Panc1 (cell line): ENCODE results near the gene WNK4. TPM values are rescaled to one million over a fixed set of nuclear protein-coding genes. Genes with fewer than 3 reads are reported as not detected.

Experiments
- ATAC-seq: fragments of 200-7000 bp; cut with Tn5 transposase; 2 replicates; pipeline ENCODE4 v1.9.1; 2020; ENCODE audit warnings: mild to moderate bottlenecking, moderate library complexity
- BruUV-seq: library from RNA; stranded (reverse); fragments of 400-500 nt; replicated peaks from 2 replicates; lab custom pipeline; 2021; lab: Mats Ljungman, UMichigan
- CTCF ChIA-PET: fragments of 300-600 bp; sonication (Branson Sonifier 250); formaldehyde crosslinking; loops from one replicate; lab custom pipeline; 2022; ENCODE audit warnings: antibody characterized with exemption; lab: Charles Lee
- POLR2A ChIA-PET: fragments of 300-600 bp; sonication (Branson Sonifier 250); formaldehyde crosslinking; loops from one replicate; lab custom pipeline; 2022; ENCODE audit warnings: antibody characterized with exemption; lab: Charles Lee
- DNase-seq: peaks from one replicate; pipeline ENCODE4 v3.0.0-alpha.2; 2010; ENCODE audit warnings: low read depth, low spot score
- H3K27ac ChIP-seq: 2 replicates; pipeline ENCODE4 v1.5.1; 2011; ENCODE audit warnings: mild to moderate bottlenecking, low read length, inconsistent platforms
- H3K27me3 ChIP-seq: fragments of 200-500 bp; sonication (Bioruptor generic); 2 replicates; pipeline ENCODE4 v1.6.0; 2014; ENCODE audit warnings: low read length, inconsistent platforms; ENCODE audit not compliant: control insufficient read depth, insufficient read depth
- H3K36me3 ChIP-seq: fragments of 200-500 bp; sonication (Bioruptor generic); 2 replicates; pipeline ENCODE4 v1.5.1; 2014; ENCODE audit warnings: inconsistent platforms, mild to moderate bottlenecking, low read length, moderate library complexity; ENCODE audit not compliant: control insufficient read depth, insufficient read depth
- H3K4me1 ChIP-seq: 2 replicates; pipeline ENCODE4 v1.5.1; 2011; ENCODE audit warnings: inconsistent platforms, mild to moderate bottlenecking, low read length, moderate library complexity; ENCODE audit not compliant: control insufficient read depth, insufficient read depth
- H3K4me3 ChIP-seq, 2 experiments: 2 replicates each; pipeline ENCODE4 v1.5.1; 2011 to 2012; ENCODE audit warnings: low read depth in 2 of 2, low read length in 2 of 2, mild to moderate bottlenecking in 2 of 2, inconsistent platforms in 1 of 2, moderate library complexity in 1 of 2
- H3K9me3 ChIP-seq: fragments of 200-500 bp; sonication (Bioruptor generic); 2 replicates; pipeline ENCODE4 v1.5.1; 2014; ENCODE audit warnings: low read depth, mild to moderate bottlenecking, inconsistent platforms, low read length, moderate library complexity; ENCODE audit not compliant: control insufficient read depth, insufficient read depth
- CTCF ChIP-seq: fragments of 450-650 bp; IDR thresholded peaks from 2 replicates; pipeline ENCODE4 v1.5.1; 2017; ENCODE audit warnings: mild to moderate bottlenecking
- POLR2AphosphoS5 ChIP-seq: IDR thresholded peaks from 2 replicates; pipeline ENCODE4 v1.6.1; 2012; ENCODE audit warnings: mild to moderate bottlenecking, low read depth, low read length, moderate library complexity
- REST ChIP-seq, 2 experiments: IDR thresholded peaks; 2 replicates each; pipeline ENCODE4 v1.6.1; 2011 to 2012; ENCODE audit warnings: low read depth in 2 of 2, control low read depth in 1 of 2, low read length in 1 of 2, mild to moderate bottlenecking in 1 of 2, moderate library complexity in 1 of 2; ENCODE audit not compliant: insufficient read depth in 1 of 2
- SIN3A ChIP-seq: IDR thresholded peaks from 2 replicates; pipeline ENCODE4 v1.6.1; 2012; ENCODE audit warnings: low read depth, mild to moderate bottlenecking, low read length, moderate library complexity, borderline replicate concordance; ENCODE audit not compliant: insufficient read depth
- TCF7L2 ChIP-seq: IDR thresholded peaks from 2 replicates; pipeline ENCODE4 v1.6.1; 2011; ENCODE audit warnings: mild to moderate bottlenecking, low read depth, low read length, inconsistent platforms
- in situ Hi-C: cut with HindIII; loops from 2 replicates; pipeline ENCODE4 v1.10.0; 2016; ENCODE audit warnings: low sequenced_read_pairs, low pct_unique_long_range_greater_than_20kb
- intact Hi-C: fragments of 100-400 bp; cut with micrococcal nuclease; formaldehyde crosslinking; loops from one replicate; pipeline ENCODE4 v1.10.0; 2022; ENCODE audit not compliant: unreplicated experiment
- total RNA-seq: library from RNA; stranded (reverse); gene quantifications from one replicate; pipeline ENCODE4 v1.2.1, GENCODE V29; 2021; ENCODE audit not compliant: unreplicated experiment

Gene WNK4
- total RNA-seq, 1 experiment from 2014 or later = 3.5 TPM

DNA sequence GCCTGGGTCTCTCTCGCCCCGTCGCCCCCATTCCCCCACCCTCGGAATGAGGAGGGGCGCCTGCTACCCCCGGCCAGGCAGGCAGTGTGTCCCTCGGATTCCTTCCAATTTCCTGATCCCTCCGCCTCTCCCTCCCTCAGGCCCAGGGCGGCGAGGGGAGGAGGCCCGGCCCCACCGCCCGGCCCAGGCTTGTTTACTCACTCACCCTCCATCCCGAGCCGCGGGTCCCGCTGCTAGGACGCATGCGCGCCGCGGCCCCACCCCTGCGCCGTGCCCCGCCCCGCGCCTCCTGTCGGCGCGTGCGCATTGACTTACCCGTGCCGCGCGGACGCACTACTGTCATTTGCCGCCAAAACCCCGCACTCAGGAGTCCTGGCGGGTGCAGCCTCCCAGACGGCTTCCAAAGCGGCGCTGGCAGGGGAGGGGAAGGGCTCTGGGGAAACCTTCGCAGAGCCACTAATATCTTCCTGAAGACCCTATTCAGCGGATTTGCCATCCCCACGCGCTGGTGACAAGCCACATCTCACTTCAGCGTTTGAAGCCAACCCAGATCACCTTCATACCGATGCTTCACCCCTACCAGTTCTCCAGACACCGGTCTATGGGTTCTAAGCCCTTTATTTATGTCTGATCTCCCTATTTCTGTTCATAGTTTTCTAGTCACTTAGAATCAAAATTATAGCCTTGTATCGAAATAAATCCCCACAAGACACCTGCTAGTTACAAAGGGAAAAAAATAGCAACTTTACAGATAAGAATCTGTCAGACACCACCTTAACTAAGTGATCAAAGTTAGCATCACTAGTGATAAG is 35.4 kb upstream of the WNK4 start, which contains the start of gene EZH1:
EZH1 (minus strand) TSS at position 235 of the 812 bp plus-strand sequence. CDS start 16,099 bp downstream, outside the sequence.
- TF ChIP-seq POLR2AphosphoS5 = peak; percentile 63
- no peak for TF ChIP-seq CTCF
- Histone ChIP-seq H3K27me3 (no peaks in the 10 kb centered on the region), H3K4me3 (peak within 1 kb of the TSS; percentile 58 to 70), H3K4me1 (no peaks in the 10 kb centered on the region), H3K27ac (peak within 1 kb of the TSS; percentile 79), H3K36me3 (no peaks in the 10 kb centered on the region), H3K9me3 (no peaks in the 10 kb centered on the region)
- no TSS peak for BruUV-seq
- DNase-seq (no peak), ATAC-seq (peak; percentile 96)
- intact Hi-C loops = no loop called here
- in situ Hi-C loops = no loop called here
- ChIA-PET POLR2A (no interaction called here), CTCF (no interaction called here)

DNA sequence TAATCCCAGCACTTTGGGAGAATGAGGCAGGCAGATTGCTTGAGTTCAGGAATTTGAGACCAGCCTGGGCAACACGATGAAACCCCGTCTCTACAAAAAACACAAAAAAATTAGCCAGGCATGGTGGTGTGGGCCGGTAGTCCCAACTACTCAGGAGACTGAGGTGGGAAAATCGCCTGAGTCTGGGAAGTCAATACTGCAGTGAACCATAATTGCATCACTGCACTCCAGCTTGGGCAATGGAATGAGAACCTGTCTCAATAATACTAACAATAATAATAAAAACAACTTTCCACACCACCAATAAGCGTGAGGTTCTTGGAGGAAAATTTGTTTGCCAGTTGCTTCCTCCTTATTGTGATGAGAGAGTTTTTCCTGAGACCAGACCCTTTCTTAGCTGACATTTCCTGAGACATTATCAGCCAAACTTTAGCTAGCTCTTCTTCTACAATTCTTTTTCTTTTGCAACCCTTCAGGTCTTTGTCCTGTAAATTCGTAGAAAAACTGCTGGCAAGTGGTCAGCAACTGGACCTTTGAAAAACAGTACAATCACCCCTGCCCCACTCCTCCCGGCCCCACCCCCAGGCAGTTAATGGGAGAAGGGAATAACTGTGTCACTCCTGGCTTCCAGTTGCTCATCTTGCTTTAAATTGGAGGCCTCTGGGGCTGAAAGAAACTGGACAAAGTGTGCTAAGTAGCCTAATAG is 32.1 kb upstream of the WNK4 start:
- Histone ChIP-seq H3K36me3 (no peaks in the 10 kb centered on the region), H3K27me3 (no peaks in the 10 kb centered on the region), H3K4me1 (no peaks in the 10 kb centered on the region), H3K9me3 (no peaks in the 10 kb centered on the region), H3K4me3 (no peak overlapping the region), H3K27ac (no peak overlapping the region)
- TF ChIP-seq REST (IDR thresholded peaks at IDR 0.05; ENCODE audit: insufficient read depth in 1 of 2, low read depth in 2 of 2, low read length in 1 of 2) = no peak
- no peak for TF ChIP-seq POLR2AphosphoS5
- TF ChIP-seq CTCF = no peak
- TF ChIP-seq SIN3A = no peak
- no peak for TF ChIP-seq TCF7L2
- POLR2A ChIA-PET = no interaction called here
- intact Hi-C loops (no loop called here), in situ Hi-C loops (no loop called here)
- CTCF ChIA-PET = no interaction called here
- BruUV-seq = no TSS peak
- ATAC-seq = no peak
- no peak for DNase-seq
